Gastroesophageal sphincter (tissue), 4 donors: ENCODE measurements around the gene MGLL. TPM values are rescaled to one million over a fixed set of nuclear protein-coding genes. Genes with fewer than 3 reads are reported as not detected.

ENCODE experiments used
- ATAC-seq: fragments of 150-250 bp; one replicate; pipeline ENCODE4 v1.9.1; 2016; ENCODE audit warnings: mild to moderate bottlenecking, moderate library complexity
- H3K27ac ChIP-seq, 4 donors: fragments of 200-600 bp; sonication (generic) in 3 of 4; 1 replicate in 3 of 4; 2 replicates in 1 of 4; pipeline ENCODE4 v1.5.1; 2016 to 2019
- H3K27me3 ChIP-seq: fragments of 200-600 bp; sonication (generic); one replicate; pipeline ENCODE4 v1.5.1; 2019
- H3K36me3 ChIP-seq, 2 donors: fragments of 200-600 bp; sonication (generic); one replicate each; pipeline ENCODE4 v1.5.1; 2019; ENCODE audit warnings: control low read depth in 1 of 2
- H3K4me1 ChIP-seq, 3 donors: fragments of 200-600 bp; sonication (generic); 1 replicate in 2 of 3; 2 replicates in 1 of 3; pipeline ENCODE4 v1.5.1; 2016 to 2019; ENCODE audit warnings: control low read depth in 2 of 3
- H3K4me3 ChIP-seq, 2 donors: fragments of 200-600 bp; sonication (generic); one replicate each; pipeline ENCODE4 v1.5.1; 2019; ENCODE audit warnings: mild to moderate bottlenecking in 1 of 2, moderate library complexity in 1 of 2
- H3K9me3 ChIP-seq, 3 donors: fragments of 200-600 bp; sonication (generic); one replicate each; pipeline ENCODE4 v1.5.1; 2017 to 2019; ENCODE audit warnings: control low read depth in 2 of 3
- CTCF ChIP-seq, 4 experiments: fragments of 200-600 bp in 2 of 4; fragments of 450-650 bp in 2 of 4; sonication (generic) in 1 of 4; IDR thresholded peaks; one replicate each; pipeline ENCODE4 v1.5.1; 2017 to 2019; ENCODE audit warnings: antibody characterized with exemption in 4 of 4, mild to moderate bottlenecking in 2 of 4, moderate library complexity in 2 of 4
- EP300 ChIP-seq: sonication (generic); formaldehyde crosslinking; IDR thresholded peaks from one replicate; pipeline ENCODE4 v1.6.1; 2017; ENCODE audit warnings: antibody characterized with exemption, mild to moderate bottlenecking
- POLR2A ChIP-seq, 2 donors: fragments of 450-650 bp; IDR thresholded peaks; one replicate each; pipeline ENCODE4 v1.6.1; 2017; ENCODE audit warnings: antibody characterized with exemption in 2 of 2, mild to moderate bottlenecking in 2 of 2, moderate library complexity in 1 of 2
- POLR2AphosphoS5 ChIP-seq: sonication (generic); formaldehyde crosslinking; IDR thresholded peaks from one replicate; pipeline ENCODE4 v1.6.1; 2017; ENCODE audit warnings: antibody characterized with exemption
- whole genome bisulfite sequencing, 2 donors: methylation state at CpG; one replicate each; pipeline ENCODE4 v1.1.5; 2018; ENCODE audit warnings: low coverage in 1 of 2; 5-methylcytosine and 5-hydroxymethylcytosine counted together
- total RNA-seq, 4 donors: library from RNA; depleted of rRNA; stranded (reverse); fragments of >200 nt; gene quantifications; one replicate each; pipeline ENCODE4 v1.1.0, GENCODE V29; 2016

The MGLL gene
- total RNA-seq, 4 donors from 2014 or later: 39.2 to 171 (median 55.8) TPM

DNA sequence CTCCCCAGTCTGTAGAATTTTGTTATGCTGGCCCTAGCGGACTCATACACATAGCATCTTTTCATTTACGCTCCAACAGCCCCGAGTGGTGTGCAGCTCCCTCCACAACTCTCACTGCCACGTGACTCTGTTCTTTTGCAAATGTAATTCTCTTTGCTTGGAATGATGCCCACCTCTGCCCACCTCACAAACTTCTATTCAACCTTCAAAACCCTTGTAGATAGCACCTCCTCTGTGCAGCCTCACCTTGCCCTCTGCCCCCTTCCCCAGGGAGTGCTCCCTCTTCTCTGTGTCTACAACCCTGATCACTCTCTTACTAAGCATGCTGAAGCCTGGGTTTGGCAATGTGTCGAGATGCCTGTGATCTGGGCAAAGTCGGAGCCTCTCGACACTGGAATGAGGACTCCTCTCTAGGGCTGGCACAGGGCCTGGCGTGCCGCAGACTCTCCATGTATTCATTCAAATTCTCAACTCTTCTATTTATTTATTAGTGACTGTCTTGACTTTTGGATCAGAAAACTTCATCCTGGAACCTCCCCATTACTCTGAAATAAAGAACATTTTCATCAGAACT, 73.5 kb downstream of the MGLL start:
- no peaks in the 10 kb centered on the region for H3K27me3 ChIP-seq
- no peak for TF ChIP-seq EP300
- no peak for TF ChIP-seq POLR2A (IDR thresholded peaks at IDR 0.05)
- TF ChIP-seq CTCF (IDR thresholded peaks at IDR 0.05): no peak
- TF ChIP-seq POLR2AphosphoS5: no peak
- H3K4me1 ChIP-seq: peaks cover 4 to 60% (median 35%) of the 10 kb centered on the region in 3 donors
- no peak overlapping the region for H3K4me3 ChIP-seq
- peak overlapping the region; percentile 7 to 85 (median 66) for H3K27ac ChIP-seq
- no peaks in the 10 kb centered on the region for H3K36me3 ChIP-seq
- H3K9me3 ChIP-seq: no peaks in the 10 kb centered on the region
- ATAC-seq: no peak
- 26 to 40% methylated on average over 6 to 9 of the region's 9 CpGs for WGBS, 2 donors

GRCh38 chr3:127747751-127748521, 74.4 kb downstream of the MGLL start:
- H3K27ac ChIP-seq: peak overlapping the region; percentile 7 to 85 (median 66)
- WGBS, 2 donors: 10 to 13% methylated on average over 9 to 11 of the region's 16 CpGs
- H3K27me3 ChIP-seq: no peaks in the 10 kb centered on the region
- H3K36me3 ChIP-seq: no peaks in the 10 kb centered on the region
- H3K4me1 ChIP-seq: peaks cover 4 to 69% (median 39%) of the 10 kb centered on the region in 3 donors
- peak; percentile 59 for TF ChIP-seq POLR2AphosphoS5
- TF ChIP-seq POLR2A (IDR thresholded peaks at IDR 0.05): no peak
- peak in 3 of 4 experiments; percentile 5 to 24 (median 20) for TF ChIP-seq CTCF (IDR thresholded peaks at IDR 0.05)
- H3K9me3 ChIP-seq: no peaks in the 10 kb centered on the region
- H3K4me3 ChIP-seq: no peak overlapping the region
- ATAC-seq: peak; percentile 83

DNA sequence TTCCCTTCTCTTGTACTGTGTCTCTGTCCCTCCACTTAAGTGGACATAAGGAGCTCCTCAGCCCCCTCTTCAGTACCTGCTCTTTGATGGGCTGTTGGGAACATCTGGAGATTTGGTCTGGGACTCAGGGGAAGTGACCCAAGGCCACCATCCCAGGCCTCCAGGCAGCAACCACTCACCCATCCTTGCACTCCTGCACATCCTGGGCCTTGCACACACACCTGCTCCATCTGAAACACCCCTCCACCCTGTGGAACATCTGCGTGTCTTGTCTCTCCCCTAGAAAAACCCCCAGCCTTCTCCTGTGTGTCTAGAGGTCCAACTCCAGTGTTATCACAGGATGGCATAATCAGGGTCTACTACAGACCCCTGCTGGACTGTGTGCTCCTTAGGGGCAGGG, 75.2 kb downstream of the MGLL start:
- Histone ChIP-seq H3K36me3 (no peaks in the 10 kb centered on the region), H3K27me3 (no peaks in the 10 kb centered on the region), H3K9me3 (no peaks in the 10 kb centered on the region), H3K27ac (peak overlapping the region; percentile 5 to 85 (median 66)), H3K4me1 (peaks cover 4 to 74% (median 39%) of the 10 kb centered on the region in 3 donors), H3K4me3 (no peak overlapping the region)
- no peak for ATAC-seq
- WGBS, 2 donors: 83% methylated on average over 1 of the region's 1 CpG; no CpG with 5 or more reads in 1 of the 2 donors
- no peak for TF ChIP-seq CTCF (IDR thresholded peaks at IDR 0.05)

DNA sequence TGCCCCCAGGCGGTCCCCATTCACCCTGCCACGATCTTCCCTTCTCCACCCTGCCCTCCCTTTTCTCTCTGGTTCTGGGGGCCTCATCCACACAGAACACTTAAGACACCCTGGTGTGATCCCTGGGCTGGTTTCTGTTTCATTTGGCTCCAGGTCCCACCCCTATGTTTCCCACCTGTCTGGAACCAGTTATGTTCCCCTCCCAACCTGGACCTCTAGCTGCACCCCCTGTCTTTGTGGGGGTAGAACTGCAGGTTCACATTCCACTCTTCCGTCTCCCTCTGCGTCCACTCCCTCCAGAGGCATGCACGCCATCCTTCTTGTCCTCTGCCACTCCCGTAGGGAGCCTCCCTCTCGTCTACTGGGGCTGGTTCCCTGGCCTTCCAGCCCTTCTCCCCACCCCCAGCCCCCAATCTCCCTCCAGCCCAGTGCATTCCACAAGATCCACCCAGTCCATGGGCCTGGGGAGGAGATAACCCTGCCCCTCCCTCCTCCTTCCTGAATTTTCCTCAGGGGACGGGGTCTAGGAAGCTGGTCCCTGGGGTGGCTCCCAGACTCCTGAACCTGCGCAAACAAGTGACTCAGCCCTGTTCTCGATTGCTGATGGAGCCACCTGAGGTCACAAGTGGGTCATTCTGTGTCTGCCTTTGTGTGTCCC, 75.8 kb downstream of the MGLL start:
- peak overlapping the region in 3 of 4 donors; percentile 58 to 85 (median 73) for H3K27ac ChIP-seq
- H3K36me3 ChIP-seq: no peaks in the 10 kb centered on the region
- WGBS, 2 donors: 87 to 90% methylated on average over 5 to 9 of the region's 10 CpGs
- ATAC-seq: no peak
- TF ChIP-seq POLR2AphosphoS5 (no peak), EP300 (no peak), POLR2A (IDR thresholded peaks at IDR 0.05) (no peak), CTCF (IDR thresholded peaks at IDR 0.05) (peak in 1 of 4 experiments; percentile 31)
- peaks cover 4 to 74% (median 39%) of the 10 kb centered on the region in 3 donors for H3K4me1 ChIP-seq
- H3K4me3 ChIP-seq: no peak overlapping the region
- no peaks in the 10 kb centered on the region for H3K9me3 ChIP-seq
- no peaks in the 10 kb centered on the region for H3K27me3 ChIP-seq
